ENCODE results near the gene FBXW10B. TPM values are rescaled to one million over a fixed set of nuclear protein-coding genes. Genes with fewer than 3 reads are reported as not detected.

FBXW10B gene
- total RNA-seq, 1 donor from 2014 or later: 15.4 TPM

Other genes starting within 250 kb of the FBXW10B start
- gene CDRT4, start 152.1 kb downstream of the FBXW10B start, total RNA-seq: 25.4 TPM
- 39.3 TPM for gene TVP23C, start 56.2 kb downstream of the FBXW10B start, total RNA-seq
- 68.6 TPM for gene TRIM16, start 64.6 kb upstream of the FBXW10B start, total RNA-seq
- 14.2 TPM for gene ZNF286A, start 80.0 kb upstream of the FBXW10B start, total RNA-seq
- gene TBC1D26, start 112.6 kb upstream of the FBXW10B start, total RNA-seq: 0.47 TPM